ENCODE results near the gene OPRM1. TPM values are rescaled to one million over a fixed set of nuclear protein-coding genes. Genes with fewer than 3 reads are reported as not detected.

Gene OPRM1
- total RNA-seq, 1 experiment from 2014 or later = not detected

DNA sequence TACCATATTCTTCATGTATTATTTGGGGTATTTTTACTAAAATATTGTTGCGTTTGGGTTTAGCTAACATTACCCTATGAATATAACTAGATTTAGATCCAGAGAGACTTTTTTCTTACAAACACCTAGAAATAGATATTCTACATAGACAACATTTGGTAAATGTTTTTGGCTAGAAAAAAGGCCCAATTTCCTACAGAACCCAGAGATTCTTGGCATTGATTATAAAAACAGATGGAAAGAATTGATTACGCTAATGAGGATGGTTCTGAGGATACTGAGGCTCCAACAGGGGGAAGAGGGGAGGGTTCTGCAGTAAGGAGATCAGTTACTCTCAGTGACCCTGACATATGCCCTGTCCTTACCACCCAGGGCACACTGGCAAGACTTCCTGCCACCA, 194.3 kb downstream of the OPRM1 start:
- Histone ChIP-seq H2BK15ac (ENCODE audit: low read depth, low read length) (no peak overlapping the region), H2BK20ac (ENCODE audit: low read depth, low read length, poor library complexity, severe bottlenecking) (no peak overlapping the region), H3K27me3 (ENCODE audit: insufficient read depth, low read length) (no peaks in the 10 kb centered on the region), H3T11ph (ENCODE audit: low read length) (no peak overlapping the region), H3K4me1 (ENCODE audit: insufficient read depth, low read length) (no peaks in the 10 kb centered on the region), H2AFZ (ENCODE audit: low read length) (no peak overlapping the region), H3K79me2 (ENCODE audit: insufficient read depth, low read length) (no peaks in the 10 kb centered on the region), H3K56ac (ENCODE audit: insufficient read length, low read depth, low read length) (no peak overlapping the region), H2BK5ac (ENCODE audit: insufficient read length, low read length) (no peak overlapping the region), H2BK12ac (ENCODE audit: insufficient read length, low read depth, low read length) (no peak overlapping the region), H2AK5ac (ENCODE audit: insufficient read length, low read length) (no peak overlapping the region), H3K18ac (ENCODE audit: insufficient read length, low read depth, low read length) (no peak overlapping the region), H3K9ac (ENCODE audit: extremely low read depth, insufficient read length, low read length) (no peak overlapping the region), H3K4me2 (ENCODE audit: insufficient read depth, insufficient read length, low read length) (no peak overlapping the region), H3K23me2 (ENCODE audit: insufficient read length, low read depth, low read length, poor library complexity, severe bottlenecking) (no peaks in the 10 kb centered on the region), H4K20me1 (ENCODE audit: control insufficient read depth, insufficient read depth, insufficient read length) (no peaks in the 10 kb centered on the region), H4K5ac (ENCODE audit: insufficient read length, low read depth, low read length) (no peak overlapping the region), H4K91ac (ENCODE audit: insufficient read length, low read depth, low read length) (no peak overlapping the region), H3K9me3 (ENCODE audit: control insufficient read depth, low read depth, low read length) (no peaks in the 10 kb centered on the region), H3K27ac (ENCODE audit: insufficient read length, low read depth, low read length) (no peak overlapping the region), H3K79me1 (ENCODE audit: insufficient read depth, low read depth, low read length, poor library complexity, severe bottlenecking) (no peaks in the 10 kb centered on the region), H4K8ac (replicated peaks; ENCODE audit: insufficient read length, low read depth, low read length) (no peak overlapping the region), H3K4ac (ENCODE audit: low read depth, low read length) (no peak overlapping the region), H2BK120ac (ENCODE audit: low read depth, low read length, poor library complexity, severe bottlenecking) (no peak overlapping the region), H3K23ac (ENCODE audit: insufficient read length, low read depth, low read length) (no peak overlapping the region), H3K14ac (ENCODE audit: insufficient read depth, low read length) (no peak overlapping the region; the same call in 1 of the 2 replicates)
- Mint-ChIP-seq H3K4me3 (no peak overlapping the region), H3K27me3 (ENCODE audit: low read depth) (no peaks in the 10 kb centered on the region), H3K9me3 (no peaks in the 10 kb centered on the region), H3K36me3 (ENCODE audit: insufficient read depth in 1 of 3, low read depth in 3 of 3) (no peaks in the 10 kb centered on the region), H3K27ac (no peak overlapping the region), H3K4me1 (peaks cover 0 to 7% of the 10 kb centered on the region in 2 experiments; a peak in 2 of 4 replicates)
- WGBS (ENCODE audit: extremely low coverage, insufficient read length, low lambda C conversion rate) = no CpG with 5 or more reads among the region's 2 CpGs
- TF ChIP-seq, protein P1, sequence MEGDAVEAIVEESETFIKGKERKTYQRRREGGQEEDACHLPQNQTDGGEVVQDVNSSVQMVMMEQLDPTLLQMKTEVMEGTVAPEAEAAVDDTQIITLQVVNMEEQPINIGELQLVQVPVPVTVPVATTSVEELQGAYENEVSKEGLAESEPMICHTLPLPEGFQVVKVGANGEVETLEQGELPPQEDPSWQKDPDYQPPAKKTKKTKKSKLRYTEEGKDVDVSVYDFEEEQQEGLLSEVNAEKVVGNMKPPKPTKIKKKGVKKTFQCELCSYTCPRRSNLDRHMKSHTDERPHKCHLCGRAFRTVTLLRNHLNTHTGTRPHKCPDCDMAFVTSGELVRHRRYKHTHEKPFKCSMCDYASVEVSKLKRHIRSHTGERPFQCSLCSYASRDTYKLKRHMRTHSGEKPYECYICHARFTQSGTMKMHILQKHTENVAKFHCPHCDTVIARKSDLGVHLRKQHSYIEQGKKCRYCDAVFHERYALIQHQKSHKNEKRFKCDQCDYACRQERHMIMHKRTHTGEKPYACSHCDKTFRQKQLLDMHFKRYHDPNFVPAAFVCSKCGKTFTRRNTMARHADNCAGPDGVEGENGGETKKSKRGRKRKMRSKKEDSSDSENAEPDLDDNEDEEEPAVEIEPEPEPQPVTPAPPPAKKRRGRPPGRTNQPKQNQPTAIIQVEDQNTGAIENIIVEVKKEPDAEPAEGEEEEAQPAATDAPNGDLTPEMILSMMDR (conservative IDR thresholded peaks at IDR 0.05) = no peak
- no peak for DNase-seq

Data from H9 (cell line).